Cardiac muscle cell (in vitro differentiated cells and primary cell): Measurements from ENCODE around the gene SPAG16. TPM values are rescaled to one million over a fixed set of nuclear protein-coding genes. Genes with fewer than 3 reads are reported as not detected.

Experiments
- DNase-seq, 2 donors: peaks; one replicate each; pipeline versions ENCODE4 v3.0.0 to v3.0.0-alpha.2; 2010 to 2017; ENCODE audit warnings: low read depth in 1 of 2, low spot score in 1 of 2
- H3K27ac ChIP-seq: fragments of 200-600 bp; sonication (generic); 2 replicates; pipeline ENCODE4 v1.5.1; 2016
- H3K27me3 ChIP-seq: fragments of 200-600 bp; sonication (generic); 2 replicates; pipeline ENCODE4 v1.6.0; 2016; ENCODE audit warnings: control low read depth
- H3K36me3 ChIP-seq: fragments of 200-600 bp; sonication (generic); 2 replicates; pipeline ENCODE4 v1.5.1; 2016; ENCODE audit warnings: control low read depth
- H3K4me1 ChIP-seq: fragments of 200-600 bp; sonication (generic); 2 replicates; pipeline ENCODE4 v1.8.1; 2017; ENCODE audit warnings: low read depth, mild to moderate bottlenecking, mixed run types
- H3K4me3 ChIP-seq: fragments of 200-600 bp; sonication (generic); 2 replicates; pipeline ENCODE4 v1.5.1; 2016; ENCODE audit warnings: mild to moderate bottlenecking
- H3K9me3 ChIP-seq: fragments of 200-600 bp; sonication (generic); 2 replicates; pipeline ENCODE4 v1.5.1; 2017; ENCODE audit warnings: low read depth, mild to moderate bottlenecking, control low read depth
- polyA plus RNA-seq: library from polyadenylated mRNA; unstranded; fragments of >200 nt; fragmentation: Nextera tagmentation; extraction: Ambion mirVana; gene quantifications from 2 replicates; pipeline ENCODE4 v1.2.1, GENCODE V29; 2016
- total RNA-seq: library from RNA; depleted of rRNA; stranded (reverse); fragments of >200 nt; gene quantifications from 2 replicates; pipeline ENCODE4 v1.2.3, GENCODE V29; 2016
- TF ChIP-seq, protein P1 (sequence below): IDR thresholded peaks from 2 replicates; pipeline ENCODE4 v1.5.1; 2012; ENCODE audit warnings: low read depth, mild to moderate bottlenecking, low read length

SPAG16 gene
- total and polyA plus RNA-seq, 2 experiments from 2014 or later: 32.8 to 57.9 TPM

GRCh38 chr2:213627835-213628460, 343.7 kb downstream of the SPAG16 start:
- TF ChIP-seq, protein P1, sequence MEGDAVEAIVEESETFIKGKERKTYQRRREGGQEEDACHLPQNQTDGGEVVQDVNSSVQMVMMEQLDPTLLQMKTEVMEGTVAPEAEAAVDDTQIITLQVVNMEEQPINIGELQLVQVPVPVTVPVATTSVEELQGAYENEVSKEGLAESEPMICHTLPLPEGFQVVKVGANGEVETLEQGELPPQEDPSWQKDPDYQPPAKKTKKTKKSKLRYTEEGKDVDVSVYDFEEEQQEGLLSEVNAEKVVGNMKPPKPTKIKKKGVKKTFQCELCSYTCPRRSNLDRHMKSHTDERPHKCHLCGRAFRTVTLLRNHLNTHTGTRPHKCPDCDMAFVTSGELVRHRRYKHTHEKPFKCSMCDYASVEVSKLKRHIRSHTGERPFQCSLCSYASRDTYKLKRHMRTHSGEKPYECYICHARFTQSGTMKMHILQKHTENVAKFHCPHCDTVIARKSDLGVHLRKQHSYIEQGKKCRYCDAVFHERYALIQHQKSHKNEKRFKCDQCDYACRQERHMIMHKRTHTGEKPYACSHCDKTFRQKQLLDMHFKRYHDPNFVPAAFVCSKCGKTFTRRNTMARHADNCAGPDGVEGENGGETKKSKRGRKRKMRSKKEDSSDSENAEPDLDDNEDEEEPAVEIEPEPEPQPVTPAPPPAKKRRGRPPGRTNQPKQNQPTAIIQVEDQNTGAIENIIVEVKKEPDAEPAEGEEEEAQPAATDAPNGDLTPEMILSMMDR: no peak
- Histone ChIP-seq H3K9me3 (no peaks in the 10 kb centered on the region), H3K36me3 (no peaks in the 10 kb centered on the region), H3K27me3 (no peaks in the 10 kb centered on the region), H3K4me1 (no peaks in the 10 kb centered on the region), H3K27ac (no peak overlapping the region), H3K4me3 (no peak overlapping the region)
- no peak for DNase-seq

- no peaks in the 10 kb centered on the region for H3K36me3 ChIP-seq
- no peaks in the 10 kb centered on the region for H3K27me3 ChIP-seq
- H3K4me1 ChIP-seq: no peaks in the 10 kb centered on the region
- H3K4me3 ChIP-seq: no peak overlapping the region
- TF ChIP-seq, protein P1: no peak
- peak overlapping the region; percentile 0 for H3K27ac ChIP-seq
- H3K9me3 ChIP-seq: no peaks in the 10 kb centered on the region
- no peak for DNase-seq
These were observed 356.6 kb downstream of the SPAG16 start for GRCh38 chr2:213640738-213641425.

DNA sequence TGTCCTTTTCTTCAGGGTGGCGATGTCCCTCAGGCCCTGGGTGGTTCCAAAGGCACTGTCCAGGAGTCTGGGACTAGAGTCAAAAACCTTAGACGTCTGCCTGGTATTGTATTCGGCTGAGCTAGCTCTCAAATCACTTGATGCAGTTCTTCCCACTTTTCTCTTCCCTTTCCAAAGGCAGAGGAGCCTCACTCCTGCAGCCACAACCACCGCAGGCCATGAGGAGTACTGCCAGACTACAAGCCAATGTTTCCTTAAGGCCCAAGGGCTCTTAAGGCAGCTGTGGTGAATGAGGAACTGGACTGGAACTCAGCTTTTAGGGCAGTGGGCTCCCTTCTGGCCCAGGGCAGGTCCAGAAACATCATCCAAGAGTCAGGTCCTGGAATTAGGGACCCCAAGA, 360.7 kb downstream of the SPAG16 start:
- H3K36me3 ChIP-seq: no peaks in the 10 kb centered on the region

DNA sequence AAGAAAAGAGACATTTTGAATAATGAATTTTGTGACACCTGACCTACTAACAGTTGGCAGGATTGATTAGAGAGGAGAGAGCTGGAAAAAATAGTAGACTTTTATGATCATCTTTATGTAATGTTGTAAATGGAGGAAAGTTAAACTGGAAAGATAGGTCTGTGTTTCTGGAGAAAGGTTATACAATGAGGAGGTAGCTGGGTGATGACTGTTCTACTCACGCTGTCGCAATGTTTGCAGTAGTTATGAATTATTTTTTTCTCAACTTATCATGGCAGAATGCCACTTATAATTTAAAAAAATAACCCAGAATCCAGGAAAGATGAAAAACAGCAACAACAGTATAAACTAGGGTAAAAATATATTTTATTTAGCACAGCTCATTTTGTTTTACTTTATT, 364.9 kb downstream of the SPAG16 start:
- no peaks in the 10 kb centered on the region for H3K9me3 ChIP-seq
- no peaks in the 10 kb centered on the region for H3K27me3 ChIP-seq
- H3K36me3 ChIP-seq: no peaks in the 10 kb centered on the region
- no peak overlapping the region for H3K27ac ChIP-seq
- no peak overlapping the region for H3K4me3 ChIP-seq
- no peaks in the 10 kb centered on the region for H3K4me1 ChIP-seq
- TF ChIP-seq, protein P1: no peak
- DNase-seq: no peak

More for the DNA sequence above, 360.7 kb downstream of the SPAG16 start:
- no peak for DNase-seq
- Histone ChIP-seq H3K9me3 (no peaks in the 10 kb centered on the region), H3K27me3 (no peaks in the 10 kb centered on the region), H3K27ac (no peak overlapping the region), H3K4me1 (no peaks in the 10 kb centered on the region), H3K4me3 (no peak overlapping the region)
- TF ChIP-seq, protein P1: no peak

DNA sequence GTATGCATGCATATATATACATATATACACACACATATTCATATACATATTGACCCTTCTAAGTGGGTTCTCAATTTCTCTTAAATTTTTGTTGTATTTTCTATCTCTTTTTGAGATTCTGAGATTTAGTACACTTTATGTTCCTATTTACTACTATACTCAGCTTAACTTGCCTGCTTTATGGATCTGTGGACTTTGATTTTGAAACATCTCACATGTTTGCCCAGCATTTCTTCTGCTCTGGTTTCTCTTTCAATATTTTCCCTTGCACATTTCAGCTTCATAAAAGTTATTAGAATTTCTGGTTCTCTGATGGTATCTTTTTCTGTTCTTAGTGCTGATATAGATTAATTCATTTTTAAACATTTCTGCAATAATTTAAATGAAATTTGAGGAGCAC, 380.6 kb downstream of the SPAG16 start:
- Histone ChIP-seq H3K9me3 (no peaks in the 10 kb centered on the region), H3K36me3 (no peaks in the 10 kb centered on the region), H3K4me1 (peaks cover 11% of the 10 kb centered on the region), H3K4me3 (no peak overlapping the region), H3K27me3 (no peaks in the 10 kb centered on the region), H3K27ac (no peak overlapping the region)
- no peak for DNase-seq
- TF ChIP-seq, protein P1: no peak
